Measurements from ENCODE around the gene PRRG1.
"Not testable (repeated sequence)": the region's sequence is repeated elsewhere in the genome, so short reads cannot be mapped to it uniquely, and the experiment has no call there.

The PRRG1 gene

GRCh38 chrX:37455381-37455780 is 106.2 kb downstream of the PRRG1 start:
- no peaks in the 10 kb centered on the region for H3K79me2 ChIP-seq (ENCODE audit: insufficient read depth, low read length)
- H3K4me3 ChIP-seq (ENCODE audit: insufficient read depth, low read length, poor library complexity, severe bottlenecking), result no peak overlapping the region
- no peak overlapping the region for H2AFZ ChIP-seq (ENCODE audit: low read depth, low read length, severe bottlenecking)
- no peaks in the 10 kb centered on the region for H3K9me3 ChIP-seq (ENCODE audit: insufficient read depth, low read length)
- H3K9me2 ChIP-seq (replicated peaks; ENCODE audit: insufficient read depth, low read length), result no peaks in the 10 kb centered on the region
- TF ChIP-seq CTCF (IDR thresholded peaks at IDR 0.05; ENCODE audit: insufficient read depth, low read length, poor library complexity, severe bottlenecking) (no peak), EZH2phosphoT487 (conservative IDR thresholded peaks at IDR 0.05; ENCODE audit: low read length) (no peak)
- H3K36me3 ChIP-seq (ENCODE audit: low read length), result no peaks in the 10 kb centered on the region
- no peak overlapping the region for H3K27ac ChIP-seq (ENCODE audit: low read depth, low read length)
- no peak overlapping the region for H3K4me2 ChIP-seq (ENCODE audit: low read depth, low read length, poor library complexity, severe bottlenecking)
- no peaks in the 10 kb centered on the region for H3F3A ChIP-seq (ENCODE audit: insufficient read depth)
- no peaks in the 10 kb centered on the region for H4K20me1 ChIP-seq (ENCODE audit: low read depth, low read length)
- H3K27me3 ChIP-seq (ENCODE audit: low read length), result no peaks in the 10 kb centered on the region
- H3K9ac ChIP-seq (ENCODE audit: low read length), result no peak overlapping the region

- H3F3A ChIP-seq (ENCODE audit: insufficient read depth); H3K9me2 ChIP-seq (replicated peaks; ENCODE audit: insufficient read depth, low read length); H3K36me3 ChIP-seq (ENCODE audit: low read length); H3K27ac ChIP-seq (ENCODE audit: low read depth, low read length); H3K4me2 ChIP-seq (ENCODE audit: low read depth, low read length, poor library complexity, severe bottlenecking); H3K9me3 ChIP-seq (ENCODE audit: insufficient read depth, low read length); H4K20me1 ChIP-seq (ENCODE audit: low read depth, low read length); H3K9ac ChIP-seq (ENCODE audit: low read length); H3K27me3 ChIP-seq (ENCODE audit: low read length); H3K4me3 ChIP-seq (ENCODE audit: insufficient read depth, low read length, poor library complexity, severe bottlenecking); H2AFZ ChIP-seq (ENCODE audit: low read depth, low read length, severe bottlenecking); H3K79me2 ChIP-seq (ENCODE audit: insufficient read depth, low read length): not testable (repeated sequence)
These were observed 111.1 kb downstream of the PRRG1 start for GRCh38 chrX:37460285-37460684.

- H4K20me1 ChIP-seq (ENCODE audit: low read depth, low read length), result no peaks in the 10 kb centered on the region
- no peak for TF ChIP-seq CTCF (IDR thresholded peaks at IDR 0.05; ENCODE audit: insufficient read depth, low read length, poor library complexity, severe bottlenecking)
- no peak for TF ChIP-seq EZH2phosphoT487 (conservative IDR thresholded peaks at IDR 0.05; ENCODE audit: low read length)
These were observed 113.2 kb downstream of the PRRG1 start for GRCh38 chrX:37462346-37462745.

GRCh38 chrX:37468124-37468739 is 119.1 kb downstream of the PRRG1 start:
- Histone ChIP-seq H3K9me3 (ENCODE audit: insufficient read depth, low read length) (no peaks in the 10 kb centered on the region), H3K4me2 (ENCODE audit: low read depth, low read length, poor library complexity, severe bottlenecking) (no peak overlapping the region), H3K36me3 (ENCODE audit: low read length) (no peaks in the 10 kb centered on the region), H3K9ac (ENCODE audit: low read length) (no peak overlapping the region), H3F3A (ENCODE audit: insufficient read depth) (no peaks in the 10 kb centered on the region), H3K4me3 (ENCODE audit: insufficient read depth, low read length, poor library complexity, severe bottlenecking) (no peak overlapping the region), H3K27me3 (ENCODE audit: low read length) (no peaks in the 10 kb centered on the region), H3K9me2 (replicated peaks; ENCODE audit: insufficient read depth, low read length) (no peaks in the 10 kb centered on the region), H4K20me1 (ENCODE audit: low read depth, low read length) (no peaks in the 10 kb centered on the region), H2AFZ (ENCODE audit: low read depth, low read length, severe bottlenecking) (no peak overlapping the region), H3K79me2 (ENCODE audit: insufficient read depth, low read length) (no peaks in the 10 kb centered on the region), H3K27ac (ENCODE audit: low read depth, low read length) (no peak overlapping the region)
- TF ChIP-seq EZH2phosphoT487 (conservative IDR thresholded peaks at IDR 0.05; ENCODE audit: low read length) (no peak), CTCF (IDR thresholded peaks at IDR 0.05; ENCODE audit: insufficient read depth, low read length, poor library complexity, severe bottlenecking) (no peak)

More at GRCh38 chrX:37462346-37462745, 113.2 kb downstream of the PRRG1 start:
- Histone ChIP-seq H3K79me2 (ENCODE audit: insufficient read depth, low read length) (no peaks in the 10 kb centered on the region), H3K27me3 (ENCODE audit: low read length) (no peaks in the 10 kb centered on the region), H3K36me3 (ENCODE audit: low read length) (no peaks in the 10 kb centered on the region), H3K4me2 (ENCODE audit: low read depth, low read length, poor library complexity, severe bottlenecking) (no peak overlapping the region), H3K9me2 (replicated peaks; ENCODE audit: insufficient read depth, low read length) (no peaks in the 10 kb centered on the region), H3K9ac (ENCODE audit: low read length) (no peak overlapping the region), H3K9me3 (ENCODE audit: insufficient read depth, low read length) (no peaks in the 10 kb centered on the region), H3F3A (ENCODE audit: insufficient read depth) (no peaks in the 10 kb centered on the region), H3K4me3 (ENCODE audit: insufficient read depth, low read length, poor library complexity, severe bottlenecking) (no peak overlapping the region), H2AFZ (ENCODE audit: low read depth, low read length, severe bottlenecking) (no peak overlapping the region), H3K27ac (ENCODE audit: low read depth, low read length) (no peak overlapping the region)
